HG02852 (cell line): ENCODE data around the gene SLC7A1.

Experiments
- ATAC-seq: cut with Tn5 transposase; IDR thresholded peaks from one replicate; pipeline ENCODE4 v1.9.1; 2021; ENCODE audit warnings: mild to moderate bottlenecking, moderate library complexity; ENCODE audit not compliant: unreplicated experiment

The SLC7A1 gene

DNA sequence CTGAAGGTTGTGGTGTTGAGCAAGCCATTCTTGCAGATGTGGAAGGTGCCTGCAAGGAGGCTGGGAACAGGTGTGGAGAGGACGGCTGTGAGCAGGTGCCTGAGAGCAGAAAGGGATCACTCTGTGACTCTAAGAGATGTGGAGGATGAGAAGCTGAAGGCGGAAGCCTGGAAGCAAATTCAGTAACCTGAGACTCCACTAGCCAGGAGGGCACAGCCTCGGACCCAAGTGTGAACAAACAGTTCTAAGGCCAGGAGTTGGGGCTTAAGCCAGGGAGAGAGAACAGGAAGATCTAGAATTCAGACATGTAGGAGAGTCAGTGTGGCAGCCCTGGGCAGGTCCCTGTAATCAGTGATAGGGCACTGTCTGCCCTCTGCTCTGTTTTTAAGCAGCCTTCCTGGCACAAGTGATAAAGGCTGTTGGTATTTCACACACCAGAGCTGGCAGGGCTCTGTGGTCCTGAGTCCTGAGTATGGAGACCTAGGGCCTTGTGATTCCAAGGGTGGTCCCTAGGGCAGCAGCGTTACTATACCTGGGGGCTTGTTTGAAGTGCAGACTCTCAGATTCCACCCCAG is 131.3 kb downstream of the SLC7A1 start:
- no peak for ATAC-seq

DNA sequence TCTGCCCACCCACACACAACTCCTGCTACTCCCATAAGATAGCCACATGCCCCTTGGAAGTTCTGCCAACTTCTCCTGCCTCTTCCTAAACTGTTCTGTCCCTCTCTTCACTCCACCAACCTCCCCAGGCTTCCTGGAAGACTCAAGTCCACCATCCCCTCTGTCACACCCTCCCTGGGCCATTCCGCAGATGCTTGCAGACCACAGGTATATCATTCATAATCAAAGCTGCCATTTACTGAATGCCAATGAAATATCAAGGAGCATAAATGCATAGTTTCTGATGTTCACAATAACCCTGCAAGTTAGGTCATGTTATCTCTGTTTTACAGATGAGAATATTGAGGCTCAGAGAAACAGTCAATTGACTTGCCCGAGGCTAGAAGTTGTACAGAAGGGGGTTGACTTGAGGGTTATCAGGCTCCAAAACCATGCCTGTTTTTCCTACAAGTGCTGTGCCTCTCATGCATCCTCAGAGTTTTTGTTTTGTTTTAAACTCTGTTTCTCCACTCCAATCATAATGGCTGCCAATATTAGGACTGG is 135.6 kb downstream of the SLC7A1 start:
- ATAC-seq: no peak
